Osteocyte (in vitro differentiated cells): ENCODE data around the gene YPEL1. TPM values are rescaled to one million over a fixed set of nuclear protein-coding genes. Genes with fewer than 3 reads are reported as not detected.

Source experiments
- DNase-seq: peaks from one replicate; pipeline ENCODE4 v3.0.0; 2021; ENCODE audit warnings: mixed read lengths; ENCODE audit not compliant: unreplicated experiment; ENCODE audit errors: extremely low spot score
- H3K27ac Mint-ChIP-seq: one replicate; pipeline ENCODE4 v1.8.0; 2021; ENCODE audit warnings: mild to moderate bottlenecking, mixed read lengths; ENCODE audit not compliant: unreplicated experiment
- H3K27me3 Mint-ChIP-seq: one replicate; pipeline ENCODE4 v1.8.0; 2021; ENCODE audit warnings: mixed read lengths; ENCODE audit not compliant: unreplicated experiment
- H3K36me3 Mint-ChIP-seq: one replicate; pipeline ENCODE4 v1.8.0; 2021; ENCODE audit warnings: mixed read lengths; ENCODE audit not compliant: unreplicated experiment
- H3K4me1 Mint-ChIP-seq: one replicate; pipeline ENCODE4 v1.8.0; 2021; ENCODE audit warnings: mixed read lengths; ENCODE audit not compliant: unreplicated experiment
- H3K4me3 Mint-ChIP-seq: one replicate; pipeline ENCODE4 v1.8.0; 2021; ENCODE audit warnings: mild to moderate bottlenecking, moderate library complexity, mixed read lengths; ENCODE audit not compliant: unreplicated experiment
- H3K9me3 Mint-ChIP-seq: one replicate; pipeline ENCODE4 v1.8.0; 2021; ENCODE audit warnings: mixed read lengths; ENCODE audit not compliant: unreplicated experiment
- microRNA-seq: library from miRNA; unstranded; fragments of <30 nt; microRNA quantifications from one replicate; pipeline ENCODE4 v1.1.0, GENCODE V29; 2020; ENCODE audit not compliant: unreplicated experiment
- total RNA-seq: library from RNA; stranded (reverse); gene quantifications from 2 replicates; pipeline ENCODE4 v1.2.1, GENCODE V29; 2021
- TF ChIP-seq, protein P1 (sequence below): fragments of 200-600 bp; sonication (generic); IDR thresholded peaks from 2 replicates; pipeline ENCODE4 v1.5.0; 2021; ENCODE audit warnings: antibody characterized with exemption, mild to moderate bottlenecking, moderate library complexity

The YPEL1 gene
- total RNA-seq, 1 donor from 2014 or later, result 14.7 TPM

DNA sequence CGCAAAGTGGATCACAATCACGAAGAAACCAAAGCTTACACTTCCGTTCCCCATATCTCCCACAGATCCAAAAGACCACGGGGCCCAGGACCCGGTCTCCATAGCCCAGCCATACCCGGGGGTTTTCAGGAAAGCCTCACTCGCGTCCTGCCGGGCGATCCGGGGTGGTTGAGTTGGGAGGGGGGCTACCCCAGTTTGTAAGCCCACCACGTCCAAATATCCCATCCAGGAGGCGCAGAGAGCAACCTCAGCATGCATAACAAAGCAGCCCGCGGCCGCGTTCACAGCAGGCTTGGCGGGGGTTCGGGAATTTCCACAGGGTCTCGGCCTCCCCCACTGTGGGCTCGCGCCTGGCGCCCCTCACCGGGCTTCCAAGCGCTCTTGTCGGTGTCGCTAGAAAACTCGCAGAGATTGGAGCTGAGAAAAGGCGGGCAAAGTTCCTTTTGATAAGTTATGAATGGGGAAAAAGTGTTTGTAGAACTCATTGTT lies 84.0 kb downstream of the YPEL1 start:
- no peaks in the 10 kb centered on the region for H3K27me3 Mint-ChIP-seq
- peaks cover 15% of the 10 kb centered on the region for H3K4me1 Mint-ChIP-seq

DNA sequence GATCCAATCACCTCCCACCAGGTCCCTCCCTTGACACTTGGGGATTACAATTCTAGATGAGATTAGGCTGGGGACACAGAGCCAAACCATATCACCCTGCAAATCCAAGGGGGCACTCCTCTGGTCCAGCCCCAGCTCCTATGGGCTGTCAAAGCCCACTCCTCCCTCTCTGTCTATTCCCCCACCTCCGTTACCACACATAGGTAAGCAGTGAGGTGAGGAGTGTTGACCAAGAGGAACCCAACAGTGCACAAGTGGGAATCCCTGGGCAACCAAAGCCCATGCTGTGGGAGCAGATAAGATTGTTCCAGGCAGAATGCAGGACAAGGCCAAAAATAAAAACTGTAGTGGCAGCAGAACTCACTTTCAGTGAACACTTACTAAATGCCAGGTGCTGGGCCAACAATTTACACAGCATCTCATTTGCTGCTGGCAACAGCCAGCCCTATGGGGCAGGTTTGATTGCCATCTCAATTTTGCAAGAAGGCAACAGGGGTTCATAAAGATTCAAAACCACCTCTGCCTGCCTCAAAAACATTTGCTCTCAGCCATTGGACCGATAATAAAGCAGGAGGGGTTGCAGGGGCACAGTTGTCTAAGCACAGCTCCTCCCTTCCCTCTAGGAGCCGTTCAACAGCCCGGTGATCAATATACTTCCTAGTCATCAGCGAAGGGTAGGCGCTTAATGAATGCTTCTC lies 84.6 kb downstream of the YPEL1 start:
- Mint-ChIP-seq H3K4me1 (peaks cover 15% of the 10 kb centered on the region), H3K9me3 (no peaks in the 10 kb centered on the region), H3K4me3 (peak overlapping the region; percentile 90), H3K36me3 (peaks cover 3% of the 10 kb centered on the region), H3K27me3 (no peaks in the 10 kb centered on the region), H3K27ac (peak overlapping the region; percentile 79)
- DNase-seq, result no peak
- TF ChIP-seq, protein P1, sequence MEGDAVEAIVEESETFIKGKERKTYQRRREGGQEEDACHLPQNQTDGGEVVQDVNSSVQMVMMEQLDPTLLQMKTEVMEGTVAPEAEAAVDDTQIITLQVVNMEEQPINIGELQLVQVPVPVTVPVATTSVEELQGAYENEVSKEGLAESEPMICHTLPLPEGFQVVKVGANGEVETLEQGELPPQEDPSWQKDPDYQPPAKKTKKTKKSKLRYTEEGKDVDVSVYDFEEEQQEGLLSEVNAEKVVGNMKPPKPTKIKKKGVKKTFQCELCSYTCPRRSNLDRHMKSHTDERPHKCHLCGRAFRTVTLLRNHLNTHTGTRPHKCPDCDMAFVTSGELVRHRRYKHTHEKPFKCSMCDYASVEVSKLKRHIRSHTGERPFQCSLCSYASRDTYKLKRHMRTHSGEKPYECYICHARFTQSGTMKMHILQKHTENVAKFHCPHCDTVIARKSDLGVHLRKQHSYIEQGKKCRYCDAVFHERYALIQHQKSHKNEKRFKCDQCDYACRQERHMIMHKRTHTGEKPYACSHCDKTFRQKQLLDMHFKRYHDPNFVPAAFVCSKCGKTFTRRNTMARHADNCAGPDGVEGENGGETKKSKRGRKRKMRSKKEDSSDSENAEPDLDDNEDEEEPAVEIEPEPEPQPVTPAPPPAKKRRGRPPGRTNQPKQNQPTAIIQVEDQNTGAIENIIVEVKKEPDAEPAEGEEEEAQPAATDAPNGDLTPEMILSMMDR, result no peak

More for the DNA sequence above, 84.0 kb downstream of the YPEL1 start:
- Mint-ChIP-seq H3K27ac (peak overlapping the region; percentile 79), H3K36me3 (no peaks in the 10 kb centered on the region), H3K9me3 (no peaks in the 10 kb centered on the region), H3K4me3 (peak overlapping the region; percentile 90)
- TF ChIP-seq, protein P1, result no peak
- no peak for DNase-seq

DNA sequence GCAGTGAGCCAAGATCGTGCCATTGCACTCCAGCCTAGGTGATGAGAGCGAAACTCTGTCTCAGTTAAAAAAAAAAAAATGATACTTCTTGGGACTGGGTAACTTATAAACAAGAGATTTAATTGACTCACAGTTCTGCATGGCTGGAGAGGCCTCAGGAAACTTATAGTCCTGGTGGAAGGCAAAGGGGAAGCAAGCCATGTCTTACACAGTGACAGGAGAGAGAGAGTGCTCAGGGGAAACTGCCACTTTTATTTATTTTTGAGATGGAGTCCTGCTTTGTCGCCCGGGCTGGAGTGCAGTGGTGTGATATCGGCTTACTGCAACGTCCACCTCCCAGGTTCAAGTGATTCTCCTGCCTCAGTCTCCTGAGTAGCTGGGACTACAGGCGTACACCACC lies 85.3 kb downstream of the YPEL1 start:
- H3K4me1 Mint-ChIP-seq, result peaks cover 15% of the 10 kb centered on the region
- H3K27me3 Mint-ChIP-seq, result no peaks in the 10 kb centered on the region
- H3K9me3 Mint-ChIP-seq, result no peaks in the 10 kb centered on the region
- H3K27ac Mint-ChIP-seq, result no peak overlapping the region
- H3K36me3 Mint-ChIP-seq, result peaks cover 3% of the 10 kb centered on the region
- H3K4me3 Mint-ChIP-seq, result no peak overlapping the region
- TF ChIP-seq, protein P1, result no peak
- DNase-seq, result no peak

Small RNAs within 50 kb of the gene (microRNA-seq; reads per million reads assigned to microRNA genes)
- gene MIR130B (1,477 reads per million, percentile 81 among the genes with 10 or more reads in this experiment), gene MIR301B (89.9 reads per million, percentile 50 among the genes with 10 or more reads in this experiment)

Other genes starting within 250 kb of the YPEL1 start
- gene RIMBP3C, start 184.3 kb downstream of the YPEL1 start, total RNA-seq, result 0.68 TPM in 1 of 2 replicates, not detected in the other
- 57.1 and 57.9 TPM in 2 replicates for gene UBE2L3, start 168.1 kb downstream of the YPEL1 start, total RNA-seq
- 15.7 and 15.9 TPM in 2 replicates for gene YDJC, start 105.8 kb downstream of the YPEL1 start, total RNA-seq
- 0.59 and 0.78 TPM in 2 replicates for gene CCDC116, start 103.0 kb downstream of the YPEL1 start, total RNA-seq
- gene SDF2L1, start 93.5 kb downstream of the YPEL1 start, total RNA-seq, result 20.7 and 23.2 TPM in 2 replicates
- gene PPIL2, start 69.8 kb downstream of the YPEL1 start, total RNA-seq, result 44.5 and 49.5 TPM in 2 replicates
- 154 and 159 TPM in 2 replicates for gene MAPK1, start 131.9 kb upstream of the YPEL1 start, total RNA-seq
- 37.6 and 40.2 TPM in 2 replicates for gene PPM1F, start 217.1 kb upstream of the YPEL1 start, total RNA-seq
- gene TOP3B, start 247.0 kb upstream of the YPEL1 start, total RNA-seq, result 37.0 and 46.0 TPM in 2 replicates